OCI-LY3 (cell line): ENCODE measurements around the gene PRKX.

Experiments used
- CTCF ChIP-seq: fragments of 200-600, 300-600 bp; sonication (generic); IDR thresholded peaks from 2 replicates; pipeline ENCODE4 v1.5.1; 2014; ENCODE audit warnings: antibody characterized with exemption, low read length, low read depth
- EZH2phosphoT487 ChIP-seq: fragments of 200-600 bp; shearing (Covaris generic); IDR thresholded peaks from 2 replicates; pipeline ENCODE4 v1.6.1; 2018; ENCODE audit warnings: antibody characterized with exemption, mixed run types, low read depth

DNA sequence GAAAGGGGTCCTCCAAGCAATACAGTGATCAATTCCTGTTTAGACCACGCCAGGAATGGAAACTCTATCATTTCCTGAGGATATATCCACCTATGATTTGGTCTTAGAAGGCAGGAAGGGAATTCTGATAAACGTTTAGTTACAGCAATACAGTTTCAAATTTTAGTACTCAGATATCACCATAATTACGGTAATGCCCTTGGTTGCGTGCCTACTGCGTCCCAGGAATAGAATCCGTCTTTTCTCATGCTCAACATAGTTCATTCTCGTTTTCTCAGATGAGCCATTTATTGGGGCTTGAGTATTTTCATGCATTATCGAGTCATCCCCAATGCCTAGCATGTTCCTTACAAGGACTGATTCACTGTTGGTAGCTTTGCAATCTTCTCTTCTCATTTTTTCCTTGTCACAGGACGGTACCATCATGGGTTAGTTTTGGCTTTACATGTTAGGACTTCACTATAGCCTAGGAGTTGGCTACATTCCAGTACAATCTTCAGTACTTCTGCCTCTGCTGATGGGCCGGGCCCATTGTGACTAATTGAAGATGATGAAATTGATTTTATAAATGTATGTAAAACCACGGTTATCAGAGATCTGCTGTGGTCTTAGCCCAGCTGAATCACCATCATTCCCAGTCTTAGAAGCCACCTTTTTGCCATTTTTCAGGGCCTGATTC, 4.4 kb upstream of the PRKX start:
- TF ChIP-seq CTCF (no peak), EZH2phosphoT487 (no peak)
